ENCODE measurements around the gene HMX1. TPM values are rescaled to one million over a fixed set of nuclear protein-coding genes. Genes with fewer than 3 reads are reported as not detected.

HMX1 gene
- total RNA-seq, 3 donors from 2014 or later = not detected

DNA sequence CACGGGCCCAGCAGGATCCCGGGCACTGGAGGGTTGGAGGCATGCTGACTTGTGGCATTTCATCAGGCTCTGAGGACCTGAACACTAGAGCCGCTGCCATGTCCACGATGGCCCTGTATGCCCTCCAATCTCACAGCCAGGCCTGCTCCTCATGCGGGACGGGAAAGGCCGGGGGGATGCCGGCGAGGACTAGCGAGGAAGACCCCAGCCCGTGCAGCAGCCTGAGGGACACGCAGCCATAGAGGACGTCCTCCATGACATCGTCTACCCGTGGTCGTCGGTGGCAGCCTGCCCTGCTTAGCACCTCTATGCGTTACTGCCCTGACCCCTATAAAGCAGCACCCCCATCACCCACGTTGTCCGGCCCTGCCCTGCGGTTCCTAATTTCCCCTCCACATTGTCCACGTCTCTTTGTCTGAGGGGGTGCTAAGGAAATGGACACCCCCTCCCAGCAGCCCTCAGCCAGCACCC, 32.6 kb downstream of the HMX1 start:
- H3K4me1 ChIP-seq = no peaks in the 10 kb centered on the region
- TF ChIP-seq, protein P1, sequence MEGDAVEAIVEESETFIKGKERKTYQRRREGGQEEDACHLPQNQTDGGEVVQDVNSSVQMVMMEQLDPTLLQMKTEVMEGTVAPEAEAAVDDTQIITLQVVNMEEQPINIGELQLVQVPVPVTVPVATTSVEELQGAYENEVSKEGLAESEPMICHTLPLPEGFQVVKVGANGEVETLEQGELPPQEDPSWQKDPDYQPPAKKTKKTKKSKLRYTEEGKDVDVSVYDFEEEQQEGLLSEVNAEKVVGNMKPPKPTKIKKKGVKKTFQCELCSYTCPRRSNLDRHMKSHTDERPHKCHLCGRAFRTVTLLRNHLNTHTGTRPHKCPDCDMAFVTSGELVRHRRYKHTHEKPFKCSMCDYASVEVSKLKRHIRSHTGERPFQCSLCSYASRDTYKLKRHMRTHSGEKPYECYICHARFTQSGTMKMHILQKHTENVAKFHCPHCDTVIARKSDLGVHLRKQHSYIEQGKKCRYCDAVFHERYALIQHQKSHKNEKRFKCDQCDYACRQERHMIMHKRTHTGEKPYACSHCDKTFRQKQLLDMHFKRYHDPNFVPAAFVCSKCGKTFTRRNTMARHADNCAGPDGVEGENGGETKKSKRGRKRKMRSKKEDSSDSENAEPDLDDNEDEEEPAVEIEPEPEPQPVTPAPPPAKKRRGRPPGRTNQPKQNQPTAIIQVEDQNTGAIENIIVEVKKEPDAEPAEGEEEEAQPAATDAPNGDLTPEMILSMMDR (IDR thresholded peaks at IDR 0.05) = no peak
- TF ChIP-seq POLR2AphosphoS5 (IDR thresholded peaks at IDR 0.05) = no peak
- TF ChIP-seq POLR2A (IDR thresholded peaks at IDR 0.05) = no peak
- no peaks in the 10 kb centered on the region for H3K36me3 ChIP-seq
- intact Hi-C loops (cut with DNase I; ENCODE audit: low total_unique reads) = no loop called here
- peaks cover 3 to 5% of the 10 kb centered on the region in 2 donors for H3K9me3 ChIP-seq
- no peak overlapping the region for H3K27ac ChIP-seq
- H3K4me3 ChIP-seq = no peak overlapping the region
- H3K27me3 ChIP-seq = peaks cover 0 to 5% of the 10 kb centered on the region in 2 donors
- DNase-seq (ENCODE audit: low spot score in 2 of 2) = peak in 1 of 2 donors; percentile 43

DNA sequence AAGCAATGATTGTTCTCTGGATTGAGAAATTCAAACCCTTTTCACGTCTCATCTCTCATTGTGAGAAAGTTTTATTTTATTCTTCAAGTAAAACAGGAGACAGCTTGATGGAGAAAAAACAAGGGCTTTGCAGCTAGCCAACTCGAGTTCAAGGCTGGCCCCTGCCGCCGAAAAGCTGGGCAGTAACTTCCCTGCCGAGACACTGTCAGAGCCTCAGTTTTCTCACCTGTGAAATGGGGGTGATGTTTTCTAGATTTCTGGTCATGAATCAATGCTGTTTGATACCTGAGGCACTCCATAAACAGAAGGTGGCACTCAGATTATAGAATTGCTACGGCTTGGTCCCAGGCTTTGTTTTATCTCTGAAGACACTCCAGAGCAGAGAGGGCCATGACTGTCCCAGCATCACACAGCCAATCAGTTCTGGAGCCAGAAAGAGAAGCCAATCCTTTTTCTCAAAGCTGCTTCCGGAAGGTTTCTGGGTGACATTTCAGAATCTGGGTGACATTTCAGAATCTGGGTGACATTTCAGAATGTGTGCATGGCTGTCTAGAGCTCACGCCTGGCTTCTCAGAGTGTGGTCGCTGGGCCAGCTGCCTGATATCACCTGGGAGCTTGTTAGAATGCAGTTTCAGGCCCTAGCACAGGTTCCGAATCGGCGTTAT, 33.2 kb downstream of the HMX1 start:
- Histone ChIP-seq H3K27ac (no peak overlapping the region), H3K27me3 (peaks cover 0 to 5% of the 10 kb centered on the region in 2 donors), H3K9me3 (no peaks in the 10 kb centered on the region), H3K36me3 (no peaks in the 10 kb centered on the region), H3K4me1 (no peaks in the 10 kb centered on the region), H3K4me3 (no peak overlapping the region)
- DNase-seq (ENCODE audit: low spot score in 2 of 2) = peak in 1 of 2 donors; percentile 35
- TF ChIP-seq, protein P1 (IDR thresholded peaks at IDR 0.05) = no peak
- no peak for TF ChIP-seq POLR2A (IDR thresholded peaks at IDR 0.05)
- intact Hi-C loops (cut with DNase I; ENCODE audit: low total_unique reads) = no loop called here

DNA sequence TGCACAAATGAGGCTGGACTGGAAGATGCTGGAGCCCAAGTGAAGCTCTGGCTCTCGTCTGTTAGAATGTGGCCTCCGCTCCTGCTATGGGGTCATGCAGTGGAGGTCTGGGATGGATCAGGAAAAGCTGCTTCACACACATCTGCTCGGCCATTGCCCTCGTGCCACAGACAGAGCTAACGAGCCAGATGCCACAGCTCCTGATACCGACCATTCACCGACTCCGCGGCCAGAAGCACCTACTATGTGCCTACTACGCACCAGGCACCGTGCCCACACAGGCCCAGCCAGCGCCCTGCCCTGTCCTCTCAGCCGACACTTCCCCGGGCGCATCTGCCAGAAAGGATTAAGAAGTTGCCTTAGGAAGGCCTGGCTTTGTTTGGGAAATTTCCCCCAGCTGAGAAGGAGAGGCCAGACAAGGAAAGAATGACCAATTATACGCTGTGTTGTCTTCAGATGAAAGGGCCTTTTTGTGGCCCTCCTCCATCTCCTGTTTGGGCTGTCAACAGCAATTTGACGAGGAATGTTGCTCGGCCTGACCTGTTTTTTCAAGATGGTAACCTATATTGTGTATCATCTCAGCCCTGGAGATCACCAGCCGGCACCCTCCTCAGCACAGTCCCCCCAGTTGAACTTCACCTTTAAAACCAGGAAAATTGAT, 34.3 kb downstream of the HMX1 start:
- TF ChIP-seq POLR2A (IDR thresholded peaks at IDR 0.05) (no peak), POLR2AphosphoS5 (IDR thresholded peaks at IDR 0.05) (no peak)
- TF ChIP-seq, protein P1 (IDR thresholded peaks at IDR 0.05) = no peak

DNA sequence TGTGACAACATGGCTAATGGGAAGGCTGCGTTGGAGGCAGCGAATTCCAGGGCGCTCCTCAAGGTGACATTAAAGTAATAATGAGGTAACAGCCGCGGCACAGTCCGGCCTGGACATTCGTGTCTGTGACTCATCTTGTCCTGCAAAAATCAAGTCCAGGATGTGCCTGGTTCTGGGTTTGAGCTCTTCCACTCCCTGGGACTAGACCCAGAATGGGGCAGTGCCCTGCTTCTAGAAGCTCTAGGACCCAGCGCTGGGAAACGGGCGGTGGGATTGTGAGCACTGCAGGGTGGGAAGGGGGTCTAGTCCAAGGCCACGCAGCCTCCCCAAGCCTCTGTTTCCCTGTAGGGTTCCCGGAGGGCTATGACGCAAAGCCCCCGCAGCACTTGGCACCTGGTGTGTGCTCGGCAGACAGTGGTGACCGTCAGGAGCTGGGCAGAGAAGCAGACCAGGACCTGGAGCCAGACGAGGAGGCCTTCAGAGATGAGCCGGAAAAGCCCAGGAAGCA, 34.9 kb downstream of the HMX1 start:
- H3K27me3 ChIP-seq = peaks cover 0 to 6% of the 10 kb centered on the region in 2 donors
- intact Hi-C loops (cut with DNase I; ENCODE audit: low total_unique reads) = no loop called here
- no peaks in the 10 kb centered on the region for H3K9me3 ChIP-seq
- H3K36me3 ChIP-seq = no peaks in the 10 kb centered on the region
- TF ChIP-seq, protein P1 (IDR thresholded peaks at IDR 0.05) = no peak
- TF ChIP-seq POLR2A (IDR thresholded peaks at IDR 0.05) = no peak
- no peak for TF ChIP-seq POLR2AphosphoS5 (IDR thresholded peaks at IDR 0.05)
- H3K4me1 ChIP-seq = no peaks in the 10 kb centered on the region
- H3K27ac ChIP-seq = no peak overlapping the region
- peak in 1 of 2 donors; percentile 37 for DNase-seq (ENCODE audit: low spot score in 2 of 2)
- no peak overlapping the region for H3K4me3 ChIP-seq

More for the DNA sequence above, 34.3 kb downstream of the HMX1 start:
- intact Hi-C loops (cut with DNase I; ENCODE audit: low total_unique reads) = no loop called here
- Histone ChIP-seq H3K9me3 (no peaks in the 10 kb centered on the region), H3K4me1 (no peaks in the 10 kb centered on the region), H3K4me3 (no peak overlapping the region), H3K27ac (no peak overlapping the region), H3K36me3 (no peaks in the 10 kb centered on the region), H3K27me3 (peaks cover 0 to 5% of the 10 kb centered on the region in 2 donors)
- peak in 1 of 2 donors; percentile 20 for DNase-seq (ENCODE audit: low spot score in 2 of 2)

Data from breast epithelium (tissue), 4 donors.